GM18870 (cell line): Measurements from ENCODE around the gene FAM50B.
"Not testable (repeated sequence)": the region's sequence is repeated elsewhere in the genome, so short reads cannot be mapped to it uniquely, and the experiment has no call there.

Source experiments
- ATAC-seq: cut with Tn5 transposase; IDR thresholded peaks from one replicate; pipeline ENCODE4 v1.9.1; 2021; ENCODE audit warnings: moderate library complexity; ENCODE audit not compliant: unreplicated experiment

The FAM50B gene

GRCh38 chr6:3847521-3847920 lies 1.7 kb upstream of the FAM50B start:
- ATAC-seq, result no peak

- ATAC-seq, result no peak
These were observed 793 bp upstream of the FAM50B start for GRCh38 chr6:3848380-3848779.

GRCh38 chr6:3849681-3850450 lies 693 bp downstream of the FAM50B start:
- no peak for ATAC-seq

GRCh38 chr6:3850451-3851203 lies 1.5 kb downstream of the FAM50B start:
- no peak for ATAC-seq

- ATAC-seq, result no peak
These were observed 2.7 kb downstream of the FAM50B start for GRCh38 chr6:3851839-3852238.

GRCh38 chr6:3852391-3852790 lies 3.2 kb downstream of the FAM50B start:
- no peak for ATAC-seq

- no peak for ATAC-seq
These were observed 6.7 kb downstream of the FAM50B start for GRCh38 chr6:3855866-3856265.

- ATAC-seq, result no peak
These were observed 7.4 kb downstream of the FAM50B start for GRCh38 chr6:3856576-3856975.

GRCh38 chr6:3857468-3858456 lies 8.6 kb downstream of the FAM50B start:
- ATAC-seq, result no peak

GRCh38 chr6:3859878-3860552 lies 10.8 kb downstream of the FAM50B start:
- no peak for ATAC-seq

- no peak for ATAC-seq
These were observed 12.3 kb downstream of the FAM50B start for GRCh38 chr6:3861424-3861823.

GRCh38 chr6:3862038-3862437 lies 12.9 kb downstream of the FAM50B start:
- no peak for ATAC-seq

- not testable (repeated sequence) for ATAC-seq
These were observed 14.1 kb downstream of the FAM50B start for GRCh38 chr6:3863322-3863721.

- ATAC-seq, result no peak
These were observed 16.3 kb downstream of the FAM50B start for GRCh38 chr6:3865463-3865862.

- no peak for ATAC-seq
These were observed 18.7 kb downstream of the FAM50B start for GRCh38 chr6:3867641-3868502.

GRCh38 chr6:3868544-3868943 lies 19.4 kb downstream of the FAM50B start:
- ATAC-seq, result no peak

GRCh38 chr6:3869284-3869631 lies 20.1 kb downstream of the FAM50B start:
- ATAC-seq, result no peak

GRCh38 chr6:3869632-3870527 lies 20.7 kb downstream of the FAM50B start:
- ATAC-seq, result no peak

- no peak for ATAC-seq
These were observed 21.4 kb downstream of the FAM50B start for GRCh38 chr6:3870528-3870925.
